GM12878 (cell line): ENCODE data around the gene ANO3.

Source experiments
- NFYB ChIP-seq: IDR thresholded peaks from 2 replicates; pipeline ENCODE4 v1.6.1; 2011; ENCODE audit warnings: low read depth, mild to moderate bottlenecking, low read length, improper control_type of control experiment, moderate library complexity; ENCODE audit not compliant: insufficient read depth
- POU2F2 ChIP-seq: IDR thresholded peaks from 3 replicates; pipeline ENCODE4 v1.6.1; 2011; ENCODE audit warnings: low read depth, mild to moderate bottlenecking, low read length, borderline replicate concordance
- SP1 ChIP-seq: IDR thresholded peaks from one replicate; pipeline ENCODE4 v1.6.1; 2011; ENCODE audit warnings: low read depth, low read length
- TF ChIP-seq, protein P1 (sequence below), 3 experiments: IDR thresholded peaks in 2 of 3; conservative IDR thresholded peaks in 1 of 3; 2 replicates each; pipeline ENCODE4 v1.5.1; 2011; ENCODE audit warnings: low read depth in 3 of 3, low read length in 3 of 3, mild to moderate bottlenecking in 3 of 3, control low read depth in 2 of 3, moderate library complexity in 2 of 3, inconsistent platforms in 1 of 3, mixed read lengths in 1 of 3; ENCODE audit not compliant: control insufficient read depth in 2 of 3, insufficient read depth in 1 of 3; ENCODE audit errors: extremely low read depth in 1 of 3

DNA sequence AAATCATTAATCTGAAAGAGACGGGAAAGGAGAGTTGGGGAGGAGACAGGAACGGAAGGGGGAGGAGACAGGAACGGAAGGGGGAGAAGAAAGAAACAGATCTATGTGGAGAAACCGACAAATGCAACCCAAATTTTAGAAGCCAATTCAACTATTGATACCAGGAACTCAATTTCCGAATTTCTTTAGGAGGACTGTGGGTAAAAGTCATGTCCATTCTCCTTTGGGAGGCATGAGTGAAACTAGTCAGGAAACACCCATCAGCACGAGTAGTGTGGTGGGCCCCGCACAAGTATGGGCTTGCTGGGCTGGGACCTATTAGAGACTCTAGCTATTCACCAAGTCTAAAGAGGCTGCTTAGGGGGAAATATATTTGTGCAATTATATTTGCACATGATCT lies 18.1 kb downstream of the ANO3 start:
- TF ChIP-seq SP1: no peak
- no peak for TF ChIP-seq NFYB
- TF ChIP-seq POU2F2: no peak
- TF ChIP-seq, protein P1, sequence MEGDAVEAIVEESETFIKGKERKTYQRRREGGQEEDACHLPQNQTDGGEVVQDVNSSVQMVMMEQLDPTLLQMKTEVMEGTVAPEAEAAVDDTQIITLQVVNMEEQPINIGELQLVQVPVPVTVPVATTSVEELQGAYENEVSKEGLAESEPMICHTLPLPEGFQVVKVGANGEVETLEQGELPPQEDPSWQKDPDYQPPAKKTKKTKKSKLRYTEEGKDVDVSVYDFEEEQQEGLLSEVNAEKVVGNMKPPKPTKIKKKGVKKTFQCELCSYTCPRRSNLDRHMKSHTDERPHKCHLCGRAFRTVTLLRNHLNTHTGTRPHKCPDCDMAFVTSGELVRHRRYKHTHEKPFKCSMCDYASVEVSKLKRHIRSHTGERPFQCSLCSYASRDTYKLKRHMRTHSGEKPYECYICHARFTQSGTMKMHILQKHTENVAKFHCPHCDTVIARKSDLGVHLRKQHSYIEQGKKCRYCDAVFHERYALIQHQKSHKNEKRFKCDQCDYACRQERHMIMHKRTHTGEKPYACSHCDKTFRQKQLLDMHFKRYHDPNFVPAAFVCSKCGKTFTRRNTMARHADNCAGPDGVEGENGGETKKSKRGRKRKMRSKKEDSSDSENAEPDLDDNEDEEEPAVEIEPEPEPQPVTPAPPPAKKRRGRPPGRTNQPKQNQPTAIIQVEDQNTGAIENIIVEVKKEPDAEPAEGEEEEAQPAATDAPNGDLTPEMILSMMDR (IDR thresholded peaks at IDR 0.05 in 2 of 3, conservative IDR thresholded peaks at IDR 0.05 in 1 of 3; ENCODE audit: control insufficient read depth in 2 of 3, extremely low read depth in 1 of 3, insufficient read depth in 1 of 3, low read depth in 3 of 3, low read length in 3 of 3): no peak
